ENCODE results near the gene ZDHHC11.
"Not testable (repeated sequence)": the region's sequence is repeated elsewhere in the genome, so short reads cannot be mapped to it uniquely, and the experiment has no call there.

ZDHHC11 gene

DNA sequence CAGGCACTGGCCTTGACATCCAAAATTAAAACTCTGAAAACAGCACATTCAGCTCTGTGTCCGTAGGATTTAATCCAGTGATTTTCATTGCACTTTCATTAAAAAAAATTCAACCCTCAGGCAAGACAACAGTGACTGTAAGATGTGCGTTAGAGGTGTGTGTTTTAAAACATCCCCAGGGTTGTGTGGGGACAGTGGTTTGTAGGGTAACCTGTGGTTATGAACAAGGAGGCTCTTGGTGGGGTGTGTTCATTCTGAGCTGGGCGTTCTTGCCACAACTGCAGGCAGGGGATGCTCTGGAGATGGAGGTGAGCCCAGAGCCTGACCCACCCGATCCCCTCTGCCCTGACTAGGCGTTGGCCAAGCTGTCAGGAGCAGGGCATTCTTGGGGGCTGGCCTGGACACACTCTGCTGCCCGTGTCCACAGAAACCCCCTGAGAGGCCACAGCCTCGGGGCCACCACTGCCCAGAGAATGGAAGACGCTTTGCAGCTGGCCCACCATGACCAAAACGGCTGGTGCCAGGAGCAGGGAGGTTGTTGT lies 103.4 kb downstream of the ZDHHC11 start:
- not testable (repeated sequence) for DNase-seq (ENCODE audit: low read depth in 2 of 2)

DNA sequence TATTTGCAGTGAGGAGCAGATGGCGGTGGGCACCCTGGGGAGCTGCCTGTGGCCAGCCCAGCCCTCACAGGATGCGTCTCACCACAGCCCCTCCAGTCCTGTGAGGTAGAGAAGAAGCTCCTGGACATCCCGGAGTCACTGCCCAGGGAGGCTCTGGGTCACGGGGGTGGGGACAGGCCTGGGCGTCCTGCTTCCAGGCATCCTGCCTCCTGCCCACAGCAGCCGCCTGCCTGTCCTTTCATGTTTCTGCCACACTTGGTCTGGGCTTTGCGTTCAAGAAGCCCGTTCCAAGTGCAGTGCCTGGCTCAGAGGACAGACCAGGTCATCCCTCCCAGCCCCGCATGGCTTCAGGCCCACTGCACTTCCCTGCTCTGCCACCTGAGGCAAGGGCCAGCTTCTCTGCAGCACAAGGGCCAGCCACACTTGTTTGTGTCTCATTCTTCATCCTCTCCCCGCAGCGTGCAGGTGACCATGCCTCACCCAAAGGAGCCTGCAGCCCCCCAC lies 104.5 kb downstream of the ZDHHC11 start:
- no peak for DNase-seq (ENCODE audit: low read depth in 2 of 2)
